Measurements from ENCODE around the gene ZNF442. TPM values are rescaled to one million over a fixed set of nuclear protein-coding genes. Genes with fewer than 3 reads are reported as not detected.
"Not testable (repeated sequence)": the region's sequence is repeated elsewhere in the genome, so short reads cannot be mapped to it uniquely, and the experiment has no call there.

ZNF442 gene
- total RNA-seq, 1 experiment from 2014 or later: not detected

DNA sequence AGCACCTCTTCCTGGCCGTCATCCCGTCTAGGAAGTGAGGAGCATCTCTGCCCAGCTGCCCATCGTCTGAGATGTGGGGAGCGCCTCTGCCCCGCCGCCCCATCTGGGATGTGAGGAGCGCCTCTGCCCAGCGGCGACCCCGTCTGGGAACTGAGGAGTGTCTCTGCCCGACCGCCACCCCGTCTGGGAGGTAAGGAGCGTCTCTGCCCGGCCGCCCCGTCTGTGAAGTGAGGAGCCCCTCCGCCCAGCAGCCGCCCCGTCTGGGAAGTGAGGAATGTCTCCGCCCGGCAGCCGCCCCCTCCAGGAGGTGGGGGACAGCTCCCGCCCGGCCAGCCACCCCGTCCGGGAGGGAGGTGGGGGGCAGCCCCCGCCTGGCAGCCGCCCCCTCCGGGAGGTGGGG lies 3.2 kb downstream of the ZNF442 start:
- H3K9ac ChIP-seq (ENCODE audit: low read length); DNase-seq (ENCODE audit: low read depth, low spot score); ATAC-seq; H3K36me3 ChIP-seq (ENCODE audit: control insufficient read depth in 1 of 2, insufficient read depth in 2 of 2, low read length in 2 of 2); H3K4me1 ChIP-seq (ENCODE audit: control insufficient read depth in 1 of 2, insufficient read depth in 2 of 2, low read length in 2 of 2); H3K27me3 ChIP-seq (ENCODE audit: insufficient read depth, low read length); POLR2A ChIA-PET; intact Hi-C loops (cut with micrococcal nuclease); BruUV-seq (replicated peaks); H2AFZ ChIP-seq (ENCODE audit: low read depth, low read length, poor library complexity, severe bottlenecking); H4K20me1 ChIP-seq (ENCODE audit: insufficient read depth); RAD21 ChIA-PET (ENCODE audit: low non-redundant PET in 1 of 2, low total read pairs in 2 of 2, uncharacterized antibody in 2 of 2, unreplicated experiment in 2 of 2); H3K79me2 ChIP-seq (ENCODE audit: insufficient read depth, low read length); H3K9me2 ChIP-seq (ENCODE audit: insufficient read depth); H3K4me2 ChIP-seq (ENCODE audit: low read length); CTCF ChIA-PET; H3K27ac ChIP-seq (ENCODE audit: low read depth, low read length); H3K4me3 ChIP-seq (replicated peaks in 1 of 2; ENCODE audit: low read depth in 1 of 2, low read length in 2 of 2); H3K9me3 ChIP-seq (ENCODE audit: control insufficient read depth in 1 of 2, insufficient read depth in 1 of 2, low read depth in 1 of 2, low read length in 2 of 2): not testable (repeated sequence)

DNA sequence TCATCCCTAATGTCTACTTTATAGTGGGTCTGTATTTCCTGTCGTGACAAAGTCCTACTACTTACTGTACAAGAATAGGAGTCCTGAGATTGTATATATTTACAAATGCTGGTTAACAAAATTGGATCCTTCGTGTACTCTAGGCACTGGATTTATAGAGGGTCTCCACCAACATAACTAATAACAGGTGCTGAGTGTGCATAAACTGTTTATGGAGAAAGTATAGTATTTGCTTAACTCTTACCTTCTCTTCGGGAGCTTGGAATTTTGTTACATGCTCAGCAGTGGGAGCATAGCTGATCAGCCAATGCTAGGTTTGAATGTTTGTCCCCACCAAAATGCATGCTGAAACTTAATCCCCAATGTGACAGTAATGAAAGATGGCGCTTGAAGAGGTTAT lies 12.1 kb downstream of the ZNF442 start:
- Histone ChIP-seq H3K9me3 (ENCODE audit: control insufficient read depth in 1 of 2, insufficient read depth in 1 of 2, low read depth in 1 of 2, low read length in 2 of 2) (peaks cover 16 to 28% of the 10 kb centered on the region in 2 experiments; a peak in 2 of 4 replicates), H3K4me1 (ENCODE audit: control insufficient read depth in 1 of 2, insufficient read depth in 2 of 2, low read length in 2 of 2) (no peaks in the 10 kb centered on the region), H3K36me3 (ENCODE audit: control insufficient read depth in 1 of 2, insufficient read depth in 2 of 2, low read length in 2 of 2) (no peaks in the 10 kb centered on the region), H4K20me1 (ENCODE audit: insufficient read depth) (no peaks in the 10 kb centered on the region), H3K4me2 (ENCODE audit: low read length) (no peak overlapping the region), H2AFZ (ENCODE audit: low read depth, low read length, poor library complexity, severe bottlenecking) (no peak overlapping the region), H3K79me2 (ENCODE audit: insufficient read depth, low read length) (no peaks in the 10 kb centered on the region), H3K9me2 (ENCODE audit: insufficient read depth) (no peaks in the 10 kb centered on the region), H3K27ac (ENCODE audit: low read depth, low read length) (no peak overlapping the region), H3K27me3 (ENCODE audit: insufficient read depth, low read length) (no peaks in the 10 kb centered on the region), H3K9ac (ENCODE audit: low read length) (no peak overlapping the region), H3K4me3 (replicated peaks in 1 of 2; ENCODE audit: low read depth in 1 of 2, low read length in 2 of 2) (no peak overlapping the region)
- BruUV-seq (replicated peaks): no TSS peak
- DNase-seq (ENCODE audit: low read depth, low spot score) (no peak), ATAC-seq (no peak)
- RAD21 ChIA-PET (ENCODE audit: low non-redundant PET in 1 of 2, low total read pairs in 2 of 2, uncharacterized antibody in 2 of 2, unreplicated experiment in 2 of 2): no interaction called here
- TF ChIP-seq ZNF274 (IDR thresholded peaks at IDR 0.05; ENCODE audit: low read depth, low read length): no peak
- TF ChIP-seq, protein P1, sequence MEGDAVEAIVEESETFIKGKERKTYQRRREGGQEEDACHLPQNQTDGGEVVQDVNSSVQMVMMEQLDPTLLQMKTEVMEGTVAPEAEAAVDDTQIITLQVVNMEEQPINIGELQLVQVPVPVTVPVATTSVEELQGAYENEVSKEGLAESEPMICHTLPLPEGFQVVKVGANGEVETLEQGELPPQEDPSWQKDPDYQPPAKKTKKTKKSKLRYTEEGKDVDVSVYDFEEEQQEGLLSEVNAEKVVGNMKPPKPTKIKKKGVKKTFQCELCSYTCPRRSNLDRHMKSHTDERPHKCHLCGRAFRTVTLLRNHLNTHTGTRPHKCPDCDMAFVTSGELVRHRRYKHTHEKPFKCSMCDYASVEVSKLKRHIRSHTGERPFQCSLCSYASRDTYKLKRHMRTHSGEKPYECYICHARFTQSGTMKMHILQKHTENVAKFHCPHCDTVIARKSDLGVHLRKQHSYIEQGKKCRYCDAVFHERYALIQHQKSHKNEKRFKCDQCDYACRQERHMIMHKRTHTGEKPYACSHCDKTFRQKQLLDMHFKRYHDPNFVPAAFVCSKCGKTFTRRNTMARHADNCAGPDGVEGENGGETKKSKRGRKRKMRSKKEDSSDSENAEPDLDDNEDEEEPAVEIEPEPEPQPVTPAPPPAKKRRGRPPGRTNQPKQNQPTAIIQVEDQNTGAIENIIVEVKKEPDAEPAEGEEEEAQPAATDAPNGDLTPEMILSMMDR (IDR thresholded peaks at IDR 0.05 in 2 of 3, conservative IDR thresholded peaks at IDR 0.05 in 1 of 3; ENCODE audit: borderline replicate concordance in 1 of 3, insufficient read depth in 1 of 3, low read depth in 2 of 3, low read length in 2 of 3): no peak
- no peak for TF ChIP-seq SRF (IDR thresholded peaks at IDR 0.05; ENCODE audit: low read depth)
- TF ChIP-seq, protein P2, sequence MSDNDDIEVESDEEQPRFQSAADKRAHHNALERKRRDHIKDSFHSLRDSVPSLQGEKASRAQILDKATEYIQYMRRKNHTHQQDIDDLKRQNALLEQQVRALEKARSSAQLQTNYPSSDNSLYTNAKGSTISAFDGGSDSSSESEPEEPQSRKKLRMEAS (IDR thresholded peaks at IDR 0.05): no peak
- TF ChIP-seq JUND (IDR thresholded peaks at IDR 0.05): no peak
- TF ChIP-seq ZFX (IDR thresholded peaks at IDR 0.05): no peak
- intact Hi-C loops (cut with micrococcal nuclease): no loop called here
- CTCF ChIA-PET: no interaction called here
- POLR2A ChIA-PET: no interaction called here

Data from HCT116 (cell line).